K562 (cell line): ENCODE results near the gene CAV1. TPM values are rescaled to one million over a fixed set of nuclear protein-coding genes. Genes with fewer than 3 reads are reported as not detected.

Experiments
- ARID4B ChIP-seq: sonication (generic); formaldehyde crosslinking; IDR thresholded peaks from 2 replicates; pipeline ENCODE4 v1.8.0; 2022; ENCODE audit warnings: mild to moderate bottlenecking, missing genetic modification reagents
- CTBP1 ChIP-seq: fragments of 450-650 bp; IDR thresholded peaks from 2 replicates; pipeline ENCODE4 v1.6.1; 2016; ENCODE audit warnings: borderline replicate concordance
- DPF2 ChIP-seq: fragments of 450-650 bp; IDR thresholded peaks from 2 replicates; pipeline ENCODE4 v1.6.1; 2016
- EP400 ChIP-seq: fragments of 450-650 bp; IDR thresholded peaks from 2 replicates; pipeline ENCODE4 v1.6.1; 2017; ENCODE audit warnings: antibody characterized with exemption, mild to moderate bottlenecking, moderate library complexity
- FOSL1 ChIP-seq: fragments of 200-800 bp; sonication (Bioruptor generic); conservative IDR thresholded peaks from 2 replicates; pipeline ENCODE4 v1.6.1; 2016; ENCODE audit warnings: missing genetic modification characterization, missing compliant biosample characterization
- ILK ChIP-seq: fragments of 450-650 bp; IDR thresholded peaks from 2 replicates; pipeline ENCODE4 v1.6.1; 2016; ENCODE audit warnings: missing genetic modification characterization, low read depth, mild to moderate bottlenecking, missing compliant biosample characterization, moderate library complexity, borderline replicate concordance
- KAT2B ChIP-seq: IDR thresholded peaks from one replicate; pipeline ENCODE4 v1.6.1; 2012; ENCODE audit warnings: low read depth, mild to moderate bottlenecking, control low read depth, inconsistent platforms, low read length, moderate library complexity
- NCOA2 ChIP-seq, 2 experiments: fragments of 450-650 bp; IDR thresholded peaks; 2 replicates each; pipeline ENCODE4 v1.6.1; 2018; ENCODE audit warnings: mild to moderate bottlenecking in 2 of 2, moderate library complexity in 1 of 2; ENCODE audit not compliant: partially characterized antibody in 2 of 2
- PURB ChIP-seq: sonication (generic); formaldehyde crosslinking; IDR thresholded peaks from 2 replicates; pipeline ENCODE4 v1.9.0; 2021; ENCODE audit warnings: low read depth, mild to moderate bottlenecking, missing genetic modification reagents
- RNF2 ChIP-seq: sonication (generic); IDR thresholded peaks from 2 replicates; pipeline ENCODE4 v1.6.1; 2016
- SMARCA5 ChIP-seq: fragments of 450-650 bp; IDR thresholded peaks from 2 replicates; pipeline ENCODE4 v1.6.1; 2016
- SMARCE1 ChIP-seq: fragments of 450-650 bp; IDR thresholded peaks from 2 replicates; pipeline ENCODE4 v1.7.1; 2016; ENCODE audit warnings: mild to moderate bottlenecking
- SMC3 ChIP-seq: conservative IDR thresholded peaks from 2 replicates; pipeline ENCODE4 v1.6.1; 2011; ENCODE audit warnings: low read depth, low read length, improper control_type of control experiment; ENCODE audit not compliant: insufficient read depth
- SPI1 ChIP-seq: IDR thresholded peaks from 2 replicates; pipeline ENCODE4 v1.6.1; 2011; ENCODE audit warnings: low read depth, low read length, control low read depth, borderline replicate concordance
- TCF7L2 ChIP-seq: fragments of 150-350 bp; IDR thresholded peaks from 2 replicates; pipeline ENCODE4 v1.6.1; 2016; ENCODE audit warnings: low read depth, mild to moderate bottlenecking, low read length, moderate library complexity
- TOE1 ChIP-seq, 2 experiments: fragments of 450-650 bp in 1 of 2; sonication (generic) in 1 of 2; formaldehyde crosslinking in 1 of 2; IDR thresholded peaks; 2 replicates each; pipeline versions ENCODE4 v1.7.1 to v1.8.0; 2016 to 2022; ENCODE audit warnings: borderline replicate concordance in 2 of 2, mild to moderate bottlenecking in 2 of 2, antibody characterized with exemption in 1 of 2, inconsistent platforms in 1 of 2, low read depth in 1 of 2, missing genetic modification reagents in 1 of 2, moderate library complexity in 1 of 2
- TRIM28 ChIP-seq: fragments of 450-650 bp; IDR thresholded peaks from 2 replicates; pipeline ENCODE4 v1.6.1; 2017
- TSC22D4 ChIP-seq: fragments of 450-650 bp; IDR thresholded peaks from 2 replicates; pipeline ENCODE4 v1.6.1; 2016; ENCODE audit warnings: missing genetic modification characterization, missing biosample characterization, control low read depth
- USF1 ChIP-seq: sonication (generic); formaldehyde crosslinking; IDR thresholded peaks from 2 replicates; pipeline ENCODE4 v1.9.0; 2022; ENCODE audit warnings: mild to moderate bottlenecking, missing genetic modification reagents
- ZFP91 ChIP-seq: sonication (generic); formaldehyde crosslinking; IDR thresholded peaks from 2 replicates; pipeline ENCODE4 v1.8.0; 2022; ENCODE audit warnings: mild to moderate bottlenecking, missing genetic modification reagents
- ZNF395 ChIP-seq: fragments of 200-800 bp; sonication (Bioruptor generic); IDR thresholded peaks from 2 replicates; pipeline ENCODE4 v1.6.1; 2017; ENCODE audit warnings: missing genetic modification characterization, missing compliant biosample characterization
- ZNF57 ChIP-seq: fragments of 450-650 bp; formaldehyde crosslinking; IDR thresholded peaks from 2 replicates; pipeline ENCODE4 v1.4.0; 2020; ENCODE audit warnings: mild to moderate bottlenecking, moderate library complexity
- polyA plus RNA-seq, 8 experiments: library from polyadenylated mRNA; depleted of rRNA in 4 of 8; stranded (reverse) in 5 of 8; unstranded in 3 of 8; fragments of >200 nt; fragmentation: Nextera tagmentation in 2 of 8; fragmentation: Illumina TruSeq in 1 of 8; extraction: Ambion mirVana in 2 of 8; extraction: Trizol in 1 of 8; gene quantifications; 2 replicates each; pipeline versions ENCODE4 v1.2.1 to v1.2.3, GENCODE V29; 2011 to 2014; ENCODE audit warnings: inconsistent platforms in 1 of 8, missing spikeins in 1 of 8
- total RNA-seq, 7 experiments: library from RNA; depleted of rRNA in 6 of 7; stranded (reverse); fragments of >200 nt in 6 of 7; fragmentation: Illumina TruSeq in 2 of 7; extraction: Trizol in 2 of 7; gene quantifications; 2 replicates each; pipeline versions ENCODE4 v1.2.1 to v1.2.3, GENCODE V29; 2011 to 2021; ENCODE audit warnings: low replicate concordance in 1 of 7

The CAV1 gene
- total and polyA plus RNA-seq, 9 of the 15 experiments (the other 6 are each of a cell fraction or from before 2014, with no cell fraction given), result 0.08 to 1.5 (median 0.63) TPM

GRCh38 chr7:116492654-116493109, 32.2 kb upstream of the CAV1 start (continued):
- TF ChIP-seq SMC3 (no peak), DPF2 (0 out of 2 replicates have a peak, but pooled peaks have one; percentile 16), TCF7L2 (no peak), ILK (no peak), SMARCA5 (0 out of 2 replicates have a peak, but pooled peaks have one; percentile 6), PURB (no peak), ARID4B (CRISPR knock-in tag) (no peak), EP400 (0 out of 2 replicates have a peak, but pooled peaks have one; percentile 21), TOE1 (IDR thresholded peaks at IDR 0.05; ENCODE audit: borderline replicate concordance) (no peak), TOE1 (CRISPR knock-in tag; IDR thresholded peaks at IDR 0.05; ENCODE audit: borderline replicate concordance, low read depth) (no peak), TSC22D4 (tag) (no peak), ZNF57 (CRISPR knock-in tag) (no peak), USF1 (CRISPR knock-in tag) (no peak), SPI1 (no peak), ZNF395 (CRISPR knock-in tag) (no peak), CTBP1 (no peak), SMARCE1 (no peak), TRIM28 (no peak), ZFP91 (CRISPR knock-in tag) (no peak), RNF2 (no peak), NCOA2 (IDR thresholded peaks at IDR 0.05; ENCODE audit: partially characterized antibody in 2 of 2) (no peak), KAT2B (no peak), FOSL1 (tag) (no peak)
